SKM-1 (cell line): Measurements from ENCODE around the gene VTN.

Experiments
- DNase-seq: peaks from one replicate; lab custom pipeline; 2025; ENCODE audit not compliant: unreplicated experiment; lab: John Stamatoyannopoulos, UW

The VTN gene

DNA sequence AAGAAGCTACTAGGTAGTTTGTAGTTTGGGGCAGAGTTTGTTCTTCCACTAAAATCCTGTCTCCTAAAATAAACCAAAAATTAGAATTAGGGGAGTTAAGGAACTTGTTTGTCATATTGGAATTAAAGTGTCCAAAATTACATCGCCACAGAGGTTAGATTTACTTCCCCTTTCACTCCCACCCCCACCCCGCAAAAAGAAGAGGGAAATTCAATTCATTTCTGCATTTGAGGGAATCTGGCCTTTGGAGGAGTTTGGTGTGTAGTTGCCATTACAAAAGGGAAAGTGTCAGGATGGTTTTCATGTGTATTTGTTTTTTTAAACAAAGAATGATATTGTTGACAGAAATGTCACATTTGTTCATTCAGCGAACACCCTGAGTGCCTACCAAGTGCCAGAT lies 45.3 kb downstream of the VTN start:
- no peak for DNase-seq

GRCh38 chr17:28324267-28324745 lies 45.8 kb downstream of the VTN start:
- no peak for DNase-seq

- DNase-seq: no peak
Observed at GRCh38 chr17:28320215-28321061, 49.7 kb downstream of the VTN start.

DNA sequence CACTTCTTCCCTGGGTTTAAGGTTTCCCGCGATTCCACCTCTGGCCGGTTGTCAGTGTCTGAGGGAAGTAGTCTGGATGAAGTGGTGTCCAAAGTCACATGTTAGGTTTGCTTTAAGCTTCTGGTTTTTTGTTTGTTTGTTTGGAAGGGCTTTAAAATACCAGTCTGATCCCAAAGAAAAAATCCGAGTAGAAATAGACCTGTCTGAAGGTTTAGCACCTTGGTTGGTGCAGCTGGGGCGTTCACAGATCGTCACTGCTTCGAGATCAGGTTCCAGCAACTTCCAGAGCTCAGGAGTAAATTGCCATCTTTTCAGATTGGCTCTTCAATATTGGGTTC lies 50.5 kb downstream of the VTN start:
- no peak for DNase-seq

- DNase-seq: peak; percentile 95
Observed at GRCh38 chr17:28318759-28319597, 51.1 kb downstream of the VTN start, which contains the start of gene TMEM97. TSS of gene TMEM97 (plus strand) at chr17:28319200. CDS start at chr17:28319240, 40 bp downstream.

GRCh38 chr17:28317966-28318758 lies 51.9 kb downstream of the VTN start:
- no peak for DNase-seq
